NOMO-1 treated with dmso at 0.1 percent for 144 hours (cell line): ENCODE measurements around the gene CPLX3.

Experiments
- DNase-seq: peaks from one replicate; lab custom pipeline; 2025; ENCODE audit not compliant: unreplicated experiment; lab: John Stamatoyannopoulos, UW

The CPLX3 gene

GRCh38 chr15:74843891-74844299 is 17.5 kb downstream of the CPLX3 start:
- no peak for DNase-seq

- no peak for DNase-seq
Observed at GRCh38 chr15:74844319-74845207, 18.1 kb downstream of the CPLX3 start.

- no peak for DNase-seq
Observed at GRCh38 chr15:74845208-74845568, 18.8 kb downstream of the CPLX3 start.

- DNase-seq, result no peak
Observed at GRCh38 chr15:74845581-74845980, 19.2 kb downstream of the CPLX3 start.

GRCh38 chr15:74847432-74847831 is 21.0 kb downstream of the CPLX3 start:
- no peak for DNase-seq

- no peak for DNase-seq
Observed at GRCh38 chr15:74850393-74850792, 24.0 kb downstream of the CPLX3 start.

- DNase-seq, result no peak
Observed at GRCh38 chr15:74851960-74852359, 25.5 kb downstream of the CPLX3 start.

GRCh38 chr15:74854453-74855022 is 28.1 kb downstream of the CPLX3 start:
- DNase-seq, result no peak

GRCh38 chr15:74855857-74856256 is 29.4 kb downstream of the CPLX3 start:
- no peak for DNase-seq

- DNase-seq, result no peak
Observed at GRCh38 chr15:74856537-74856936, 30.1 kb downstream of the CPLX3 start.

- no peak for DNase-seq
Observed at GRCh38 chr15:74857082-74857655, 30.7 kb downstream of the CPLX3 start.

- no peak for DNase-seq
Observed at GRCh38 chr15:74857671-74858368, 31.4 kb downstream of the CPLX3 start.

- no peak for DNase-seq
Observed at GRCh38 chr15:74858369-74858740, 31.9 kb downstream of the CPLX3 start.

- no peak for DNase-seq
Observed at GRCh38 chr15:74863239-74864056, 37.0 kb downstream of the CPLX3 start.

GRCh38 chr15:74864296-74864695 is 37.9 kb downstream of the CPLX3 start:
- no peak for DNase-seq

- DNase-seq, result no peak
Observed at GRCh38 chr15:74865316-74865715, 38.9 kb downstream of the CPLX3 start.

- no peak for DNase-seq
Observed at GRCh38 chr15:74866090-74866489, 39.7 kb downstream of the CPLX3 start.

- no peak for DNase-seq
Observed at GRCh38 chr15:74867466-74868038, 41.1 kb downstream of the CPLX3 start.

- DNase-seq, result peak; percentile 62
Observed at GRCh38 chr15:74868059-74868458, 41.6 kb downstream of the CPLX3 start.

GRCh38 chr15:74869372-74869725 is 42.9 kb downstream of the CPLX3 start:
- DNase-seq, result no peak
